ENCODE measurements around the gene GCNT1. TPM values are rescaled to one million over a fixed set of nuclear protein-coding genes. Genes with fewer than 3 reads are reported as not detected.

Gene GCNT1
- 2.6 to 5.5 TPM (median 4.7 TPM) in 5 replicates for total RNA-seq (2022; extraction: Qiagen RNA extraction)

GRCh38 chr9:76458903-76459693 lies at the start of gene GCNT1:
Gene GCNT1, plus strand, starts transcription at chr9:76459182. Its CDS starts 43,200 bp downstream, at chr9:76502382.

Other genes starting within 250 kb of the GCNT1 start
- gene RFK, start 64.8 kb upstream of the GCNT1 start, total RNA-seq (2022; extraction: Qiagen RNA extraction), result 33.3 to 40.9 TPM (median 37.1 TPM) in 5 replicates

Data from A549 treated with Mapracorat at 1 μM for 4 hours (cell line).